Cerebellar cortex (tissue), 1 donor: Measurements from ENCODE around the gene HAUS3.
"Not testable (repeated sequence)": the region's sequence is repeated elsewhere in the genome, so short reads cannot be mapped to it uniquely, and the experiment has no call there.

Experiments
- DNase-seq: peaks from one replicate; pipeline ENCODE4 v3.0.0-alpha.2; 2015; ENCODE audit warnings: low spot score

Gene HAUS3

GRCh38 chr4:2275546-2276251, 33.8 kb upstream of the HAUS3 start:
- DNase-seq: peak; percentile 39

GRCh38 chr4:2275044-2275397, 33.1 kb upstream of the HAUS3 start:
- not testable (repeated sequence) for DNase-seq

GRCh38 chr4:2274320-2275043, 32.6 kb upstream of the HAUS3 start:
- DNase-seq: peak; percentile 66

GRCh38 chr4:2273657-2274319, 31.9 kb upstream of the HAUS3 start:
- DNase-seq: no peak

GRCh38 chr4:2273221-2273620, 31.3 kb upstream of the HAUS3 start:
- DNase-seq: no peak

- no peak for DNase-seq
Measured at GRCh38 chr4:2272828-2273120, 30.9 kb upstream of the HAUS3 start.

- peak; percentile 74 for DNase-seq
Measured at GRCh38 chr4:2272026-2272827, 30.3 kb upstream of the HAUS3 start.

GRCh38 chr4:2271279-2272025, 29.5 kb upstream of the HAUS3 start:
- DNase-seq: no peak

GRCh38 chr4:2270341-2271165, 28.6 kb upstream of the HAUS3 start:
- no peak for DNase-seq

GRCh38 chr4:2269618-2270163, 27.8 kb upstream of the HAUS3 start:
- DNase-seq: no peak

GRCh38 chr4:2269206-2269531, 27.2 kb upstream of the HAUS3 start:
- no peak for DNase-seq

- no peak for DNase-seq
Measured at GRCh38 chr4:2268357-2269205, 26.7 kb upstream of the HAUS3 start.

- no peak for DNase-seq
Measured at GRCh38 chr4:2267841-2268240, 25.9 kb upstream of the HAUS3 start.

GRCh38 chr4:2267320-2267811, 25.4 kb upstream of the HAUS3 start:
- no peak for DNase-seq

- DNase-seq: no peak
Measured at GRCh38 chr4:2266821-2267220, 24.9 kb upstream of the HAUS3 start.

- peak; percentile 80 for DNase-seq
Measured at GRCh38 chr4:2266181-2266580, 24.3 kb upstream of the HAUS3 start.

GRCh38 chr4:2265113-2266110, 23.5 kb upstream of the HAUS3 start:
- DNase-seq: no peak

GRCh38 chr4:2264481-2265041, 22.6 kb upstream of the HAUS3 start:
- no peak for DNase-seq
